HCT116 (cell line): Measurements from ENCODE around the gene ANKRD2. TPM values are rescaled to one million over a fixed set of nuclear protein-coding genes. Genes with fewer than 3 reads are reported as not detected.

ENCODE experiments used
- ATAC-seq: fragments of 200-7000 bp; cut with Tn5 transposase; 2 replicates; pipeline ENCODE4 v1.9.1; 2020; ENCODE audit warnings: mild to moderate bottlenecking, moderate library complexity
- BruUV-seq: library from RNA; stranded (reverse); fragments of 400-500 nt; replicated peaks from 2 replicates; lab custom pipeline; 2021; lab: Mats Ljungman, UMichigan
- CTCF ChIA-PET: fragments of 300-600 bp; sonication (Branson Sonifier 250); formaldehyde crosslinking; loops from one replicate; lab custom pipeline; 2021; ENCODE audit warnings: antibody characterized with exemption; lab: Charles Lee
- POLR2A ChIA-PET: fragments of 300-600, 350-600 bp; sonication (Branson Sonifier 250); formaldehyde crosslinking; loops from one replicate; lab custom pipeline; 2021; ENCODE audit warnings: antibody characterized with exemption; lab: Charles Lee
- RAD21 ChIA-PET, 2 experiments: fragments of 300-600 bp; sonication (Branson Sonifier 250); formaldehyde crosslinking; loops; one replicate each; lab custom pipeline; 2023; ENCODE audit warnings: low total read pairs in 2 of 2; ENCODE audit not compliant: uncharacterized antibody in 2 of 2, unreplicated experiment in 2 of 2, low non-redundant PET in 1 of 2; lab: Charles Lee
- DNase-seq: peaks from one replicate; pipeline ENCODE4 v3.0.0-alpha.2; 2010; ENCODE audit warnings: low read depth, low spot score
- H2AFZ ChIP-seq: fragments of 200-600 bp; shearing (Covaris generic), sonication (generic); 2 replicates; pipeline ENCODE4 v1.6.1; 2017; ENCODE audit warnings: low read depth, mixed run types, mixed read lengths, antibody characterized with exemption, low read length; ENCODE audit not compliant: poor library complexity, severe bottlenecking
- H3K27ac ChIP-seq: 2 replicates; pipeline ENCODE4 v1.5.1; 2012; ENCODE audit warnings: low read depth, low read length
- H3K27me3 ChIP-seq: fragments of 200-600 bp; sonication (generic); 2 replicates; pipeline ENCODE4 v1.6.1; 2016; ENCODE audit warnings: mixed run types, low read length, mixed read lengths; ENCODE audit not compliant: insufficient read depth
- H3K36me3 ChIP-seq, 2 experiments: fragments of 200-500 bp in 1 of 2; fragments of 200-600 bp in 1 of 2; sonication (Bioruptor generic) in 1 of 2; sonication (generic) in 1 of 2; 2 replicates each; pipeline versions ENCODE4 v1.5.1 to v1.6.1; 2014 to 2016; ENCODE audit warnings: low read length in 2 of 2, inconsistent platforms in 1 of 2, mixed read lengths in 1 of 2, mixed run types in 1 of 2; ENCODE audit not compliant: insufficient read depth in 2 of 2, control insufficient read depth in 1 of 2
- H3K4me1 ChIP-seq, 2 experiments: fragments of 200-600 bp in 1 of 2; sonication (generic) in 1 of 2; 2 replicates each; pipeline versions ENCODE4 v1.5.1 to v1.6.1; 2012 to 2017; ENCODE audit warnings: low read length in 2 of 2, inconsistent platforms in 1 of 2, mild to moderate bottlenecking in 1 of 2, mixed read lengths in 1 of 2, mixed run types in 1 of 2, moderate library complexity in 1 of 2; ENCODE audit not compliant: insufficient read depth in 2 of 2, control insufficient read depth in 1 of 2
- H3K4me2 ChIP-seq: fragments of 200-600 bp; sonication (generic); 2 replicates; pipeline ENCODE4 v1.6.1; 2017; ENCODE audit warnings: mixed run types, low read length, mixed read lengths
- H3K4me3 ChIP-seq, 2 experiments: fragments of 200-600 bp in 1 of 2; sonication (generic) in 1 of 2; replicated peaks in 1 of 2; 2 replicates each; pipeline ENCODE4 v1.5.1; 2011 to 2016; ENCODE audit warnings: low read length in 2 of 2, control low read depth in 1 of 2, low read depth in 1 of 2, mild to moderate bottlenecking in 1 of 2, mixed read lengths in 1 of 2, mixed run types in 1 of 2
- H3K79me2 ChIP-seq: fragments of 200-600 bp; sonication (generic); 2 replicates; pipeline ENCODE4 v1.6.1; 2017; ENCODE audit warnings: mild to moderate bottlenecking, mixed run types, low read length, moderate library complexity, mixed read lengths; ENCODE audit not compliant: insufficient read depth
- H3K9ac ChIP-seq: fragments of 200-600 bp; sonication (generic); 2 replicates; pipeline ENCODE4 v1.6.1; 2016; ENCODE audit warnings: low read length, mixed read lengths
- H3K9me2 ChIP-seq: fragments of 200-600 bp; sonication (generic), shearing (Covaris generic); 2 replicates; pipeline ENCODE4 v1.6.1; 2017; ENCODE audit warnings: mixed run types, mild to moderate bottlenecking, moderate library complexity; ENCODE audit not compliant: insufficient read depth
- H3K9me3 ChIP-seq, 2 experiments: fragments of 200-500 bp in 1 of 2; fragments of 200-600 bp in 1 of 2; sonication (Bioruptor generic) in 1 of 2; sonication (generic) in 1 of 2; 2 replicates each; pipeline ENCODE4 v1.6.1; 2014 to 2017; ENCODE audit warnings: low read length in 2 of 2, mixed read lengths in 2 of 2, inconsistent platforms in 1 of 2, low read depth in 1 of 2, mild to moderate bottlenecking in 1 of 2, mixed run types in 1 of 2, moderate library complexity in 1 of 2; ENCODE audit not compliant: control insufficient read depth in 1 of 2, insufficient read depth in 1 of 2
- H4K20me1 ChIP-seq: fragments of 200-600 bp; sonication (generic), shearing (Covaris generic); 2 replicates; pipeline ENCODE4 v1.6.1; 2017; ENCODE audit warnings: mixed run types, mild to moderate bottlenecking, moderate library complexity; ENCODE audit not compliant: insufficient read depth
- RAD21 ChIP-seq: IDR thresholded peaks from 2 replicates; pipeline ENCODE4 v1.6.1; 2012; ENCODE audit warnings: low read depth, mild to moderate bottlenecking
- REST ChIP-seq: IDR thresholded peaks from 2 replicates; pipeline ENCODE4 v1.6.1; 2012; ENCODE audit warnings: low read depth
- YY1 ChIP-seq: IDR thresholded peaks from 2 replicates; pipeline ENCODE4 v1.6.1; 2011; ENCODE audit warnings: low read length, low read depth, moderate library complexity, mild to moderate bottlenecking; ENCODE audit not compliant: insufficient replicate concordance; ENCODE audit errors: extremely low read depth
- ZFX ChIP-seq: fragments of 450-650 bp; IDR thresholded peaks from 2 replicates; pipeline ENCODE4 v1.6.1; 2017
- intact Hi-C: fragments of 100-400 bp; cut with micrococcal nuclease; formaldehyde crosslinking; loops from 2 replicates; pipeline ENCODE4 v1.10.0; 2022
- total RNA-seq: library from RNA; stranded (reverse); gene quantifications from one replicate; pipeline ENCODE4 v1.2.1, GENCODE V29; 2021; ENCODE audit not compliant: unreplicated experiment
- TF ChIP-seq, protein P1 (sequence below), 3 experiments: fragments of 200-600 bp in 1 of 3; sonication (generic) in 1 of 3; IDR thresholded peaks in 2 of 3; conservative IDR thresholded peaks in 1 of 3; 2 replicates each; pipeline ENCODE4 v1.5.1; 2012 to 2017; ENCODE audit warnings: low read depth in 2 of 3, low read length in 2 of 3, antibody characterized with exemption in 1 of 3, borderline replicate concordance in 1 of 3, control low read depth in 1 of 3, mild to moderate bottlenecking in 1 of 3, mixed read lengths in 1 of 3, mixed run types in 1 of 3, moderate library complexity in 1 of 3; ENCODE audit not compliant: insufficient read depth in 1 of 3

The ANKRD2 gene
- total RNA-seq, 1 experiment from 2014 or later: 0.15 TPM

DNA sequence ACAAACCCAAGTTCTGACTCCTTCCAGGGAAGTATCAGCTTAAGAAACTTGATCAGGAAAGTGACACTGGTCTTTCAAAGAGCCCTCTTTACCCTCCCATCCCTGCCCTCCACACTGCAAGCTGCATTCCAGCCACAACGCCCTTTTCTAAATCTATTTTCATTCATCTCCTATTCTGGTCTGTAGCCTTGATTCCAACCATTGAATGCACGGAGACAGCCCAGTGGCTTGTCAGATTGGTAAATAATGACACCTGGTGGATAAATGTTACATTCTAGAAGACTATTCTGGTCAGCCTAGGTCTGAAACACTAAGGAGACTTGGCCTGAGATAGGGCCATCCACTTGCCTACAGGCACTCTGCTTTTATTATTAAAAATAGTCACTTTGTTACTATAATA, 39.8 kb downstream of the ANKRD2 start:
- ATAC-seq (peak; percentile 96), DNase-seq (peak; percentile 42)
- H3K79me2 ChIP-seq: no peaks in the 10 kb centered on the region
- H3K9me2 ChIP-seq: no peaks in the 10 kb centered on the region
- TF ChIP-seq RAD21 (peak; percentile 96), YY1 (no peak), ZFX (no peak), REST (no peak)
- TF ChIP-seq, protein P1, sequence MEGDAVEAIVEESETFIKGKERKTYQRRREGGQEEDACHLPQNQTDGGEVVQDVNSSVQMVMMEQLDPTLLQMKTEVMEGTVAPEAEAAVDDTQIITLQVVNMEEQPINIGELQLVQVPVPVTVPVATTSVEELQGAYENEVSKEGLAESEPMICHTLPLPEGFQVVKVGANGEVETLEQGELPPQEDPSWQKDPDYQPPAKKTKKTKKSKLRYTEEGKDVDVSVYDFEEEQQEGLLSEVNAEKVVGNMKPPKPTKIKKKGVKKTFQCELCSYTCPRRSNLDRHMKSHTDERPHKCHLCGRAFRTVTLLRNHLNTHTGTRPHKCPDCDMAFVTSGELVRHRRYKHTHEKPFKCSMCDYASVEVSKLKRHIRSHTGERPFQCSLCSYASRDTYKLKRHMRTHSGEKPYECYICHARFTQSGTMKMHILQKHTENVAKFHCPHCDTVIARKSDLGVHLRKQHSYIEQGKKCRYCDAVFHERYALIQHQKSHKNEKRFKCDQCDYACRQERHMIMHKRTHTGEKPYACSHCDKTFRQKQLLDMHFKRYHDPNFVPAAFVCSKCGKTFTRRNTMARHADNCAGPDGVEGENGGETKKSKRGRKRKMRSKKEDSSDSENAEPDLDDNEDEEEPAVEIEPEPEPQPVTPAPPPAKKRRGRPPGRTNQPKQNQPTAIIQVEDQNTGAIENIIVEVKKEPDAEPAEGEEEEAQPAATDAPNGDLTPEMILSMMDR (IDR thresholded peaks at IDR 0.05 in 2 of 3, conservative IDR thresholded peaks at IDR 0.05 in 1 of 3; ENCODE audit: borderline replicate concordance in 1 of 3, insufficient read depth in 1 of 3, low read depth in 2 of 3, low read length in 2 of 3): peak; percentile 25 to 90 (median 56); a peak in 5 of 6 replicates
- RAD21 ChIA-PET: interaction anchor here (0.5 to 1.6 kb wide), 7 partner anchors 11 to 41 kb away, joined by 3 to 12 read pairs (median 3); partner anchors contain the start of genes ANKRD2 (in 2 of the 2) and C10orf62 (in 1 of the 2)
- no TSS peak for BruUV-seq
- intact Hi-C loops: loop anchor here (1.0 to 2.0 kb wide), 4 partner anchors 40 to 205 kb away; partner anchors contain the start of gene ANKRD2
- POLR2A ChIA-PET: no interaction called here
- H2AFZ ChIP-seq: no peak overlapping the region
- H3K27ac ChIP-seq: no peak overlapping the region
- no peaks in the 10 kb centered on the region for H3K36me3 ChIP-seq
- no peaks in the 10 kb centered on the region for H3K27me3 ChIP-seq
- no peak overlapping the region for H3K4me3 ChIP-seq
- no peak overlapping the region for H3K9ac ChIP-seq
- no peaks in the 10 kb centered on the region for H3K9me3 ChIP-seq
- no peak overlapping the region for H3K4me2 ChIP-seq
- H4K20me1 ChIP-seq: no peaks in the 10 kb centered on the region
- CTCF ChIA-PET: interaction anchor here (0.7 to 2.3 kb wide), 14 partner anchors 21 to 211 kb away, joined by 3 to 35 read pairs (median 4); partner anchors contain the start of genes ANKRD2, MMS19, MORN4 and RRP12
- peaks cover 3 to 4% of the 10 kb centered on the region in 2 experiments; a peak in 2 of 4 replicates for H3K4me1 ChIP-seq
